Measurements from ENCODE around the gene EXOC3L4. TPM values are rescaled to one million over a fixed set of nuclear protein-coding genes. Genes with fewer than 3 reads are reported as not detected.
A peak's percentile ranks its signal among the peaks of the same experiment; 100 is the strongest.

EXOC3L4 gene
- total RNA-seq, 1 experiment from 2014 or later: 1.4 TPM

- no peaks in the 10 kb centered on the region for H4K20me1 ChIP-seq (ENCODE audit: low read length)
- no peaks in the 10 kb centered on the region for H3K36me3 ChIP-seq (ENCODE audit: low read depth, low read length)
- peaks cover 27% of the 10 kb centered on the region for H3K4me1 ChIP-seq (ENCODE audit: insufficient read depth, low read length)
- H3K79me2 ChIP-seq (ENCODE audit: low read length): no peaks in the 10 kb centered on the region
- DNase-seq: peak; percentile 55
- H3K4me3 ChIP-seq (ENCODE audit: low read length): no peak overlapping the region
- BruUV-seq (replicated peaks): no TSS peak
- H3K9me2 ChIP-seq (replicated peaks; ENCODE audit: low read length): no peaks in the 10 kb centered on the region
- peaks cover 7% of the 10 kb centered on the region; the same call in 1 of the 2 replicates for H3K27me3 ChIP-seq (ENCODE audit: low read length)
- H2AFZ ChIP-seq (ENCODE audit: low read length): no peak overlapping the region
- ATAC-seq: peak; percentile 14; the same call in 1 of the 2 replicates
- no peak overlapping the region for H3K9ac ChIP-seq (ENCODE audit: low read length)
- intact Hi-C loops (cut with micrococcal nuclease): loop anchor here (1.0 to 5.0 kb wide), 3 partner anchors 37 to 187 kb away; no protein-coding TSS in a partner anchor
- POLR2A ChIA-PET (ENCODE audit: unreplicated experiment): interaction anchor here (0.6 kb wide), 1 partner anchor 112 kb away, joined by 9 read pairs; no protein-coding TSS in a partner anchor
- H3F3A ChIP-seq (ENCODE audit: low read length, unreplicated experiment): no peaks in the 10 kb centered on the region
- no peak overlapping the region for H3K27ac ChIP-seq (ENCODE audit: low read length)
- CTCF ChIA-PET: interaction anchor here (0.6 to 1.8 kb wide), 11 partner anchors 10 to 185 kb away, joined by 3 to 12 read pairs (median 5); no protein-coding TSS in a partner anchor
- TF ChIP-seq EZH2 (IDR thresholded peaks at IDR 0.05; ENCODE audit: low read length, unreplicated experiment) (no peak), CTCF (conservative IDR thresholded peaks at IDR 0.05; ENCODE audit: low read depth, low read length) (peak; percentile 57)
- H3K9me3 ChIP-seq (ENCODE audit: low read length): no peaks in the 10 kb centered on the region
- 0 out of 2 replicates have a peak overlapping the region, but pooled peaks have one; percentile 83 for H3K4me2 ChIP-seq (ENCODE audit: low read length)
These were observed 11.1 kb downstream of the EXOC3L4 start for GRCh38 chr14:103105580-103106150.

GRCh38 chr14:103107455-103107854, 12.9 kb downstream of the EXOC3L4 start:
- Histone ChIP-seq H3K4me1 (ENCODE audit: insufficient read depth, low read length) (peaks cover 33% of the 10 kb centered on the region), H3F3A (ENCODE audit: low read length, unreplicated experiment) (no peaks in the 10 kb centered on the region), H3K9ac (ENCODE audit: low read length) (no peak overlapping the region), H3K36me3 (ENCODE audit: low read depth, low read length) (no peaks in the 10 kb centered on the region), H2AFZ (ENCODE audit: low read length) (no peak overlapping the region), H4K20me1 (ENCODE audit: low read length) (no peaks in the 10 kb centered on the region), H3K9me3 (ENCODE audit: low read length) (no peaks in the 10 kb centered on the region), H3K79me2 (ENCODE audit: low read length) (no peaks in the 10 kb centered on the region), H3K27me3 (ENCODE audit: low read length) (peaks cover 7% of the 10 kb centered on the region; the same call in 1 of the 2 replicates), H3K9me2 (replicated peaks; ENCODE audit: low read length) (no peaks in the 10 kb centered on the region), H3K27ac (ENCODE audit: low read length) (no peak overlapping the region), H3K4me2 (ENCODE audit: low read length) (no peak overlapping the region), H3K4me3 (ENCODE audit: low read length) (no peak overlapping the region)
- ChIA-PET POLR2A (ENCODE audit: unreplicated experiment) (no interaction called here), CTCF (no interaction called here)
- DNase-seq (no peak), ATAC-seq (no peak)
- intact Hi-C loops (cut with micrococcal nuclease): loop anchor here (5.0 kb wide), 1 partner anchor 35 kb away; no protein-coding TSS in a partner anchor
- no TSS peak for BruUV-seq (replicated peaks)
- no peak for TF ChIP-seq EZH2phosphoT487 (IDR thresholded peaks at IDR 0.05; ENCODE audit: borderline replicate concordance, low read length)
- no peak for TF ChIP-seq CTCF (conservative IDR thresholded peaks at IDR 0.05; ENCODE audit: low read depth, low read length)
- TF ChIP-seq EZH2 (IDR thresholded peaks at IDR 0.05; ENCODE audit: low read length, unreplicated experiment): no peak
